K562 (cell line): ENCODE measurements around the gene NPR3. TPM values are rescaled to one million over a fixed set of nuclear protein-coding genes. Genes with fewer than 3 reads are reported as not detected.

ENCODE experiments used
- ATAC-seq: fragments of 200-7000 bp; cut with Tn5 transposase; 3 replicates; pipeline ENCODE4 v1.9.1; 2020; ENCODE audit warnings: moderate library complexity
- BruUV-seq: library from RNA; stranded (reverse); fragments of 400-500 nt; replicated peaks from 2 replicates; lab custom pipeline; 2021; lab: Mats Ljungman, UMichigan
- CTCF ChIA-PET: fragments of 300-600 bp; formaldehyde crosslinking; extraction: SDS; loops from one replicate; lab custom pipeline; 2021; ENCODE audit warnings: low intra/inter-chr PET ratio; lab: Yijun Ruan, JAX
- POLR2A ChIA-PET: fragments of 300-600, 350-650 bp; sonication (Branson Sonifier 250); formaldehyde crosslinking; extraction: SDS; loops from one replicate; lab custom pipeline; 2021; ENCODE audit warnings: antibody characterized with exemption, inconsistent platforms; lab: Yijun Ruan, JAX
- DNase-seq, 4 experiments: peaks; one replicate each; pipeline versions ENCODE4 v3.0.0 to v3.0.0-alpha.2; 2011 to 2018; ENCODE audit warnings: low spot score in 3 of 4, mixed read lengths in 3 of 4; ENCODE audit errors: extremely low read depth in 1 of 4
- FAIRE-seq: peaks from 2 replicates; lab custom pipeline; 2011; peaks lifted over from hg19 to GRCh38; lab: Jason Lieb, UNC
- H2AFZ ChIP-seq: 2 replicates; pipeline ENCODE4 v1.6.0; 2011; ENCODE audit warnings: low read depth, low read length, control low read depth, inconsistent platforms
- H3K27ac ChIP-seq: fragments of 200-600 bp; 3 replicates; pipeline ENCODE4 v1.8.0; 2011; ENCODE audit warnings: low read depth, mild to moderate bottlenecking, control low read depth, inconsistent platforms, low read length, moderate library complexity, mixed read lengths; ENCODE audit errors: extremely low read depth
- H3K27me3 ChIP-seq, 2 experiments: fragments of 300-600 bp in 1 of 2; 2 replicates in 1 of 2; 3 replicates in 1 of 2; pipeline versions ENCODE4 v1.6.0 to v1.8.0; 2011; ENCODE audit warnings: inconsistent platforms in 2 of 2, low read length in 2 of 2, mild to moderate bottlenecking in 1 of 2, mixed read lengths in 1 of 2, moderate library complexity in 1 of 2; ENCODE audit not compliant: control insufficient read depth in 2 of 2, insufficient read depth in 2 of 2
- H3K36me3 ChIP-seq: fragments of 300-600 bp; 3 replicates; pipeline ENCODE4 v1.8.0; 2011; ENCODE audit warnings: mild to moderate bottlenecking, low read length, inconsistent platforms; ENCODE audit not compliant: control insufficient read depth, insufficient read depth
- H3K4me1 ChIP-seq, 2 experiments: fragments of 200-600 bp in 1 of 2; replicated peaks in 1 of 2; 2 replicates in 1 of 2; 3 replicates in 1 of 2; pipeline versions ENCODE4 v1.5.1 to v1.8.0; 2011; ENCODE audit warnings: inconsistent platforms in 2 of 2, low read length in 2 of 2, mild to moderate bottlenecking in 1 of 2, mixed read lengths in 1 of 2, moderate library complexity in 1 of 2; ENCODE audit not compliant: control insufficient read depth in 2 of 2, insufficient read depth in 2 of 2
- H3K4me2 ChIP-seq: 2 replicates; pipeline ENCODE4 v1.6.1; 2011; ENCODE audit warnings: low read length, control low read depth, inconsistent platforms, mixed read lengths; ENCODE audit not compliant: insufficient read depth
- H3K4me3 ChIP-seq: fragments of 200-600 bp; sonication (generic), shearing (Covaris generic); 2 replicates; pipeline ENCODE4 v1.5.1; 2016; ENCODE audit warnings: control low read depth, inconsistent platforms
- H3K79me2 ChIP-seq: fragments of 200-600 bp; 3 replicates; pipeline ENCODE4 v1.8.0; 2011; ENCODE audit warnings: low read length, inconsistent platforms; ENCODE audit not compliant: control insufficient read depth, insufficient read depth
- H3K9ac ChIP-seq, 2 experiments: 2 replicates each; pipeline versions ENCODE4 v1.6.0 to v1.6.1; 2011; ENCODE audit warnings: low read depth in 2 of 2, low read length in 2 of 2, control low read depth in 1 of 2, inconsistent platforms in 1 of 2, mild to moderate bottlenecking in 1 of 2, mixed read lengths in 1 of 2; ENCODE audit not compliant: insufficient read depth in 1 of 2
- H3K9me1 ChIP-seq: one replicate; pipeline ENCODE4 v1.6.0; 2011; ENCODE audit warnings: inconsistent platforms, mild to moderate bottlenecking, low read length, moderate library complexity; ENCODE audit not compliant: control insufficient read depth, insufficient read depth
- H3K9me3 ChIP-seq: replicated peaks from 2 replicates; pipeline ENCODE4 v1.5.1; 2011; ENCODE audit warnings: low read depth, low read length, inconsistent platforms; ENCODE audit not compliant: control insufficient read depth, insufficient read depth
- H4K20me1 ChIP-seq: replicated peaks from 2 replicates; pipeline ENCODE4 v1.6.1; 2011; ENCODE audit warnings: low read length, inconsistent platforms, mixed read lengths; ENCODE audit not compliant: control insufficient read depth, insufficient read depth
- BDP1 ChIP-seq: IDR thresholded peaks from 3 replicates; pipeline ENCODE4 v1.6.1; 2011; ENCODE audit not compliant: insufficient read length, insufficient read depth
- ESRRA ChIP-seq: fragments of 450-650 bp; IDR thresholded peaks from 2 replicates; pipeline ENCODE4 v1.6.1; 2014; ENCODE audit warnings: low read depth, mild to moderate bottlenecking, moderate library complexity, borderline replicate concordance
- FOS ChIP-seq: IDR thresholded peaks from 3 replicates; pipeline ENCODE4 v1.6.1; 2011; ENCODE audit not compliant: insufficient read length; ENCODE audit errors: extremely low read depth
- FOXK2 ChIP-seq, 2 experiments: fragments of 450-650 bp; IDR thresholded peaks in 1 of 2; conservative IDR thresholded peaks in 1 of 2; 2 replicates each; pipeline ENCODE4 v1.6.1; 2016; ENCODE audit warnings: low read depth in 2 of 2, mild to moderate bottlenecking in 1 of 2
- HINFP ChIP-seq: fragments of 450-650 bp; conservative IDR thresholded peaks from 2 replicates; pipeline ENCODE4 v1.6.1; 2016; ENCODE audit warnings: missing genetic modification characterization, low read depth, mild to moderate bottlenecking, control low read depth, missing compliant biosample characterization
- KLF1 ChIP-seq: fragments of 450-650 bp; IDR thresholded peaks from 2 replicates; pipeline ENCODE4 v1.6.1; 2016; ENCODE audit warnings: missing genetic modification characterization, missing compliant biosample characterization
- LEF1 ChIP-seq: fragments of 450-650 bp; IDR thresholded peaks from 2 replicates; pipeline ENCODE4 v1.6.1; 2016; ENCODE audit warnings: mild to moderate bottlenecking
- MYNN ChIP-seq, 2 experiments: sonication (generic); formaldehyde crosslinking in 1 of 2; IDR thresholded peaks; 2 replicates each; pipeline versions ENCODE4 v1.5.0 to v1.6.1; 2016 to 2020; ENCODE audit warnings: antibody characterized with exemption in 1 of 2, missing genetic modification reagents in 1 of 2
- NCOA1 ChIP-seq: fragments of 450-650 bp; IDR thresholded peaks from 2 replicates; pipeline ENCODE4 v1.6.1; 2016; ENCODE audit warnings: low read depth
- NFE2L1 ChIP-seq: fragments of 450-650 bp; IDR thresholded peaks from 2 replicates; pipeline ENCODE4 v1.6.1; 2016; ENCODE audit warnings: missing genetic modification characterization, low read depth, mild to moderate bottlenecking, missing compliant biosample characterization, moderate library complexity, borderline replicate concordance
- OTX1 ChIP-seq: fragments of 450-650 bp; formaldehyde crosslinking; IDR thresholded peaks from 2 replicates; pipeline ENCODE4 v1.4.0; 2022; ENCODE audit warnings: mild to moderate bottlenecking
- PCBP2 ChIP-seq: fragments of 200-400 bp; formaldehyde crosslinking; IDR thresholded peaks from 2 replicates; pipeline ENCODE4 v1.6.1; 2018; ENCODE audit warnings: low read length, low read depth, mild to moderate bottlenecking, moderate library complexity; ENCODE audit not compliant: poor library complexity, severe bottlenecking
- POLR2H ChIP-seq: IDR thresholded peaks from 2 replicates; pipeline ENCODE4 v1.6.1; 2016; ENCODE audit warnings: missing genetic modification characterization, low read depth, mild to moderate bottlenecking, control low read depth, missing compliant biosample characterization, moderate library complexity
- RBM15 ChIP-seq: fragments of 200-400 bp; formaldehyde crosslinking; IDR thresholded peaks from 2 replicates; pipeline ENCODE4 v1.6.1; 2018; ENCODE audit warnings: mild to moderate bottlenecking, low read length, moderate library complexity; ENCODE audit not compliant: insufficient read depth
- THRAP3 ChIP-seq: fragments of 450-650 bp; IDR thresholded peaks from 2 replicates; pipeline ENCODE4 v1.6.1; 2016; ENCODE audit warnings: mild to moderate bottlenecking, inconsistent platforms, borderline replicate concordance
- TSC22D4 ChIP-seq: fragments of 450-650 bp; IDR thresholded peaks from 2 replicates; pipeline ENCODE4 v1.6.1; 2016; ENCODE audit warnings: missing genetic modification characterization, missing biosample characterization, control low read depth
- ZBTB43 ChIP-seq: sonication (generic); formaldehyde crosslinking; IDR thresholded peaks from 2 replicates; pipeline ENCODE4 v1.8.0; 2023; ENCODE audit warnings: mild to moderate bottlenecking, missing genetic modification reagents
- ZNF764 ChIP-seq: fragments of 250-450 bp; sonication (Bioruptor Pico); IDR thresholded peaks from 2 replicates; pipeline ENCODE4 v1.4.0; 2020; ENCODE audit warnings: low read depth, mild to moderate bottlenecking, moderate library complexity
- WGBS: fragments of 100-300 bp; shearing (Covaris generic); methylation state at CpG from one replicate; pipeline ENCODE4 v1.1.6; 2016; ENCODE audit warnings: low coverage, mixed read lengths; ENCODE audit not compliant: insufficient coverage; ENCODE audit errors: missing lambda C conversion rate; 5-methylcytosine and 5-hydroxymethylcytosine counted together
- in situ Hi-C: fragments of 300-500 bp; cut with MboI; formaldehyde crosslinking; loops from 4 replicates; pipeline ENCODE4 v1.15.0; 2018; ENCODE audit warnings: inconsistent platforms, mixed read lengths
- intact Hi-C: fragments of 100-400 bp; cut with micrococcal nuclease; formaldehyde crosslinking; loops from 2 replicates; pipeline ENCODE4 v1.14.2; 2022
- polyA plus RNA-seq, 8 experiments: library from polyadenylated mRNA; depleted of rRNA in 4 of 8; stranded (reverse) in 5 of 8; unstranded in 3 of 8; fragments of >200 nt; fragmentation: Nextera tagmentation in 2 of 8; fragmentation: Illumina TruSeq in 1 of 8; extraction: Ambion mirVana in 2 of 8; extraction: Trizol in 1 of 8; gene quantifications; 2 replicates each; pipeline versions ENCODE4 v1.2.1 to v1.2.3, GENCODE V29; 2011 to 2014; ENCODE audit warnings: inconsistent platforms in 1 of 8, missing spikeins in 1 of 8
- total RNA-seq, 7 experiments: library from RNA; depleted of rRNA in 6 of 7; stranded (reverse); fragments of >200 nt in 6 of 7; fragmentation: Illumina TruSeq in 2 of 7; extraction: Trizol in 2 of 7; gene quantifications; 2 replicates each; pipeline versions ENCODE4 v1.2.1 to v1.2.3, GENCODE V29; 2011 to 2021; ENCODE audit warnings: low replicate concordance in 1 of 7

Gene NPR3
- total and polyA plus RNA-seq, 9 of the 15 experiments (the other 6 are each of a cell fraction or from before 2014, with no cell fraction given): 0.01 to 0.11 (median 0.04) TPM; not detected in 2

- DNase-seq (no peak), ATAC-seq (no peak), FAIRE-seq (no peak)
- BruUV-seq: no TSS peak
- no peaks in the 10 kb centered on the region for H4K20me1 ChIP-seq
- H3K9ac ChIP-seq: no peak overlapping the region
- in situ Hi-C loops (no loop called here), intact Hi-C loops (no loop called here)
- H3K9me1 ChIP-seq: no peaks in the 10 kb centered on the region
- no peaks in the 10 kb centered on the region for H3K36me3 ChIP-seq
- POLR2A ChIA-PET: no interaction called here
- H3K4me3 ChIP-seq: no peak overlapping the region
- CTCF ChIA-PET: no interaction called here
- H3K4me1 ChIP-seq: no peaks in the 10 kb centered on the region
- no peak overlapping the region for H3K4me2 ChIP-seq
- TF ChIP-seq FOS (no peak), FOXK2 (conservative IDR thresholded peaks at IDR 0.05 in 1 of 2, IDR thresholded peaks at IDR 0.05 in 1 of 2; ENCODE audit: low read depth in 2 of 2) (no peak), ZBTB43 (no peak), TSC22D4 (no peak), KLF1 (no peak), ZNF764 (CRISPR knock-in tag) (no peak), ESRRA (no peak), MYNN (IDR thresholded peaks at IDR 0.05) (no peak), MYNN (CRISPR knock-in tag; IDR thresholded peaks at IDR 0.05) (no peak), HINFP (tag) (no peak), RBM15 (no peak), BDP1 (no peak), OTX1 (CRISPR knock-in tag) (no peak), THRAP3 (no peak), NFE2L1 (no peak), LEF1 (no peak), NCOA1 (no peak), POLR2H (no peak), PCBP2 (no peak)
- WGBS: 0% methylated on average over 1 of the region's 1 CpG
- no peaks in the 10 kb centered on the region for H3K9me3 ChIP-seq
- H3K79me2 ChIP-seq: no peaks in the 10 kb centered on the region
- H2AFZ ChIP-seq: no peak overlapping the region
- no peak overlapping the region for H3K27ac ChIP-seq
- no peaks in the 10 kb centered on the region; a peak in 1 of 5 replicates for H3K27me3 ChIP-seq
Measured at GRCh38 chr5:32773944-32774343, 62.8 kb downstream of the NPR3 start.
